ENCODE measurements around the gene CARD9.

CARD9 gene

GRCh38 chr9:136346157-136346481 lies 27.4 kb downstream of the CARD9 start:
- no peak for DNase-seq

DNA sequence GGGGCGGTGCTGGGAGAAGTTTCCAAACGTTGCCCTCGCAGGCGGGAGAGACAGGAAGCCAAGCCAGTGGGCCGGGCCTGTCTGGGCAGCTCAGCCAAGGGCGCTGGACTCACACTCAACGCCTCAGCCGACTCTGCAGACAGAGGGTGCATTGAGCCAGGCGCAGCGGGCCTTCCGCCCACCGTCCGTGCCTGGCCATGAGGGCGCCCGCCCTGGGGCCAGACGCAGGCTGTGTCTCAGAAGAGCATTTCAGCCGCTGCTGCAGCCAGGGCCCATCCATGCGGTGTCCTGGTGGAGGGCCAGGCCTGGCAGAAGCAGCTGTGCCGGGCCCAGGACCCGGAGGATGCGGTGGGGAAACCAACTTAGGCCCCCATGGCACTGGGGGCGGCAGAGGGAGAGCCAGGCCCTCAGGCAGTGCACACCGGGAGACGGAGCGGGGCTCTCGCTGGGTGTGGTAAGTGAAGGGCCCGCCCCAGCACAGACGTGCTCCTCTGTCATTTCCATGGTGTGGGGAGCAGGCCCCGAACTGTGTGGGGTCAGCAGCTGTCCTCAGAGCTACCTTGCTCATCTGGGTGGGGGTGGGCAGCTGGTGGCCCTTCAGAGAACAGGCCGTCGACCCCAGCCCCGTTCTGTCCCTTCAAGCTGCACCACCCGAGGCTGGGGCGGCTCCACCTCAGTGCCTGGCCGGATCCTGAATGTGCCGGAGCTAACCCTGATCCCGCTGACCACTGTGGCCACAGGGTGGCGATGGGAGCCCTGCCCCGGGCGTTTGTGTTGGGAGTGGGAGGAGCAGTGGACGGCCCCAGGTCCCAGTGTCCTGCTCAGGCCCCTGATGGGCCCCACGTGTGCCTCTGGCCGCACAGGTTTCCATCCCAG lies 27.9 kb downstream of the CARD9 start:
- DNase-seq = no peak

DNA sequence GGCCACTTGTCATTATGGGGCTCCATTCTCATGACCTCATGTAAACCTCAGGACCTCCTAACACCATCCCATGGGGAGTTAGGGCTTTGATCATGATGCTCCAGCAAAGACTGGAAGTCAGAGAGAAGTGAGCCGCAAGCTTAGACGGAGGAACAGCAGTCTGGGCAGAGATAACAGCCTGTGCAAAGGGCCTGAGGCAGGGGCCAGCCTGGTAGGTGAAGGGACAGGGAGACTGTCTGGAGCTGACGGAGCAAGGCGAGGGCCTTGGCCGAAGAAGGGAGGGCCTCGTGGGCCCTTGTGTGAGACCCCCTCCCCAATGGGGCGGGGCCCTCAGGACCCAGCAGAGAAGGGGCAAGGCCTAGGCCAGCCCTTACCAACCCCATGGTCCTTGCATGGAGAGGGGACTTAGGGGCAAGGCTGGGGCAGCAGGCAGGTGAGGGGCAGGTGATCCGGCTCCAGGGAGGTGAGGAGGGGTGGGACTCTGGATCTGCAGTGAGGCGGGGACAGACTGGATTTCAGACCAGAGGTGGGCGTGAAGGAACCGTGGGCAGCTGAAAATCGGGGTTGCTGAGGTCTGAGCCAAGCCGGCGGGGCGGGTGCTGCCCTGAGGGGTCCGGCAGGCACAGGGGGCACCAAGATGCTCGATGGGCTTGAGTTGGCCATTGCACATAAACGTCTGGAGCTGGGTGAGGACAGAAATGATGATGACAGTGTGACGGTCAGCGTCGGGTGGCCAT lies 28.8 kb downstream of the CARD9 start:
- no peak for DNase-seq

DNA sequence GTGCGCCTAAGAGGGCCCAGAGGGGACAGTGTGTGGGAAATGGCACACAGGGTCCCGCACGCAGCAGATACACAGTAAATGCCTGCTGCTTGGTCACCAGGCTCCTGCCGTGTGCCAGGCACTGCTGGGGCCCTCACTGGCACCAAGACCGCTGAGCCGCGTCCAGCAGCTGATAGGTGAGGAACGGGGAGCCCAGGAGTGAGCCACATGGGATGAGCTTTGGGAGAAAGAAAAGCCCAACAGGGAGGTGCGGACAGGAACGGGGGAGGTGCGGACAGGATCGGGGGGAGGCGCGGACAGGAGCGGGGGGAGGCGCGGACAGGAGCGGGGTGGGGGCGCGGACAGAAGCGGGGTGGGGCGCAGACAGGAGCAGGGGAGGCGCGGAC lies 29.6 kb downstream of the CARD9 start:
- no peak for DNase-seq

- no peak for DNase-seq
Observed at GRCh38 chr9:136343121-136343883, 30.2 kb downstream of the CARD9 start.

- peak; percentile 35 to 39 for DNase-seq
Observed at GRCh38 chr9:136342181-136343120, 31.0 kb downstream of the CARD9 start.

DNA sequence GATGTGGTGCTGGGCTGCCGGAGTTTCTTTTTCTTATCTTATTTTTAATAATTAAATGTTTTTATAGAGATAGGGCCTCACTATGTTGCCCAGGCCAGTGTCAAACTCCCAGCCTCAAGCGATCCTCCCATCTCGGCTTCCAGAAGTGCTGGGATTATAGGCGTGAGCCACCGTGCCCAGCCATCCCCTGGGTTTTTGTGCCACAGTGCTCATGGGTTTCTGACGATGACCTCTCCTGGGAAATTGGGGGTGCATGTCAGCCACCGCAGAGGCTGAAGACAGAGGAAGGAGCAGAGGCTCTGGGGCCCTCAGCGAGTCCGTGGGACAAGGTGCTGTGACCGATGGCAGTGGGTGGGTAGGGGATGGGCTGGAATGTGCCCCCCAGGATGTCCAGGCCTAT lies 31.7 kb downstream of the CARD9 start:
- DNase-seq = no peak

DNA sequence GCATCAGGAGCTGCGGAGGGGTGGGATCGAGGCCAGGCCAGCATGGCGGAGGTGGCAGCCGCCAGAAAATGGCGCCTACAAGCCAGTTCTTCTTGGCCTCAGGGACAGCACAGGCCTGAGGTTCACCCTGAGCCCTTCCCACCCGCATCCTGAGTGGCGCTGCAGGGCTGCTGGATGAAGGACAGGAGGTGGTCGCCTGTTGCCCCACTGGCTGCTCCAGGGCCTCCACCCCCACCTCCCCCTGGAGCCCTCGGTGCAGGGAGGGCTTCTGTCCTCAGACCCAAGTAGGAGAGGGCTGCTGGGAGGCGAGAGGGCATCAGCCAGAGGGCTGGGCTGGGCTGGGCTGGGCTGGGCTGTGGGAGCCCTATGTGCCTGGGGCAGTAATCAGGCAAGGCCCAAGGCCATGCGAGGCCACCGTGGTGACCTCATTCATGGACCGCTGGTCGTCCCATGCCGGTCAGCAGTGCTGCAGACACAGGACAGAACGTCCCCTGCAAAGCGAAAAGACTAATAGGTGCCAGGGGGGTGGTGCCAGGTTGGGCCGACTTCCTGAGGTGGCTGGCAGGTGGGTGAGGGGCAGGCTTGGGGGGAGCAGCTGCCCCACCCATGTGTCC lies 32.3 kb downstream of the CARD9 start:
- DNase-seq = no peak

DNA sequence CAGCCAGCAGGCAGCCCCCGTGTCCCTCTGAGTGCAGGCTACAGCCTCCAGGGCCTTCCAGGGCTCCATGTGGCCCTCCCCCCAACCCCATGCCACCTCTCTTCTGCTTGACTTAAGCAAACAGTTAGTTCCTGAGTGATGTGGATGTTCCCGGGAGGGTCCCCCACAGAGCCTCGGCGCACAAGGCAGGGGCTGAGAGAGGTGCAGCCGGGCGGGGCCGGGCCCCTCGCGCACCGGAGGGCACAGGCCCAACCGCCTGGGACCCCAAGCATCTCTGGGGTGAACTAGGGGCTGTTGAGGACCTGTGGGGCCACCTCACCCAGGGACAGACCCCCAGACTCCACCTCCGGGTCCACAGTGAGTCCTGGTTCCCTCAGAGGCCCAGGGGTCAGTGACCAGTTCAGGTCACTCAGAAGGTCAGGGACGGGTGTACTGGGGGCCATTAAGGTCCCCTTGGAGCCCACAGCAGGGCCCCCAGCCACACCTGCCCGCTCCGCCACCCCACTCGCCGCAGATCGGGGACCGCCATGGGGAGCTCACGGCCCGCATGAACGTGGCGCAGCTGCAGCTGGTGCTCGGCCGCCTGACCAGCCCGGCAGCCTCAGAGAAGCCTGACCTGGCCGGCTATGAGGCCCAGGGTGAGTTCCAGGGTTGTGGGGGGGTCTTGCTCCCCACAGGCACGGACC lies 33.0 kb downstream of the CARD9 start:
- DNase-seq = no peak

- DNase-seq = no peak
Observed at GRCh38 chr9:136339958-136340310, 33.5 kb downstream of the CARD9 start.

- DNase-seq = no peak
Observed at GRCh38 chr9:136339173-136339957, 34.1 kb downstream of the CARD9 start.

DNA sequence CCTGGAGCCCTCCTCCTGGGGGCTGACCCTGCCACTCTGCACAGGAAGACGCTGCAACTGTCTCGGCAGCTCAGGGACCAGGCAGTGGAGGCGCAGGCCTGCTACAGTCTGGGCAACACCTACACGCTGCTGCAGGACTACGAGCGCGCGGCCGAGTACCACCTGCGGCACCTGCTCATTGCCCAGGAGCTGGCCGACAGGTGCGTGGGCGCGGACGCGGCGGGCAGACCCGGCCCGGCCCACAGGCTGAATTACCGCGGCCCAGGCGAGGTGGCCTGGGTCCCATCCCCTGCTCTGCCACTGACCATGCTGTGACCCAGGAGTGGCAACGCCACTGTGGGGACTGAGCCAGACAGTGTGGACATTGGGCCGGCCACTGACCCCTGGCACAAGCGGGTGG lies 35.0 kb downstream of the CARD9 start:
- DNase-seq = no peak

GRCh38 chr9:136337416-136338395 lies 35.8 kb downstream of the CARD9 start:
- no peak for DNase-seq

DNA sequence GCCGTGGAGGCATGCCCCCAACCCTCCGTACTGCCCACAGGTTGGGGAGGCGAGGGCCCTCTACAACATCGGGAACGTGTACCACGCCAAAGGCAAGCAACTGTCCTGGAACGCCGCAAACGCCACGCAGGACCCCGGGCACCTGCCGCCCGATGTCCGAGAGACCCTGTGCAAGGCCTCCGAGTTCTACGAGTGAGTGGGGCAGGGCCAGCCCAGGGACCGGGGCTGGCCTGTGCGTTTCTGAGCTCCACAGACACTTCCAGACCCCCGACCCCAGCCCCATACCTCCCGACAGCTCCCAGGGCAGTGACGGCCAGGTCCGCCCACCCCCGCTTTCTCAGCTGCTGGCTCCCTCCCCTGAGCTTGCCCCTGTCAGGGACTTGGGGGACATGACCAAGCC lies 36.6 kb downstream of the CARD9 start:
- no peak for DNase-seq

GRCh38 chr9:136336156-136336870 lies 37.2 kb downstream of the CARD9 start:
- DNase-seq = no peak

GRCh38 chr9:136335296-136336155 lies 37.9 kb downstream of the CARD9 start:
- no peak for DNase-seq

DNA sequence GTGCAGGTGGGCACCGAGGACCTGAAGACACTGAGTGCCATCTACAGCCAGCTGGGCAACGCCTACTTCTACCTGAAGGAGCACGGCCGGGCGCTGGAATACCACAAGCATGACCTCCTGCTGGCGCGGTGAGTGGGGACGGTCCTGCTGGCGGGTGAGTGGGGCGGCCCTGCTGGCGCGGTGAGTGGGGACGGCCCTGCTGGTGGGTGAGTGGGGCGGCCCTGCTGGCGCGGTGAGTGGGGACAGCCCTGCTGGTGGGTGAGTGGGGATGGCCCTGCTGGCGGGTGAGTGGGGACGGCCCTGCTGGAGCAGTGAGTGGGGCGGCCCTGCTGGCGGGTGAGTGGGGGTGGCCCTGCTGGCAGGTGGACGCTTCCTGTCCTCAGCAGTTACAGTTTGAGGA lies 38.9 kb downstream of the CARD9 start:
- DNase-seq = no peak

GRCh38 chr9:136333486-136333885 lies 40.0 kb downstream of the CARD9 start:
- no peak for DNase-seq
